Panc1 (cell line): ENCODE data around the gene FTSJ1.

Experiments
- POLR2AphosphoS5 ChIP-seq: IDR thresholded peaks from 2 replicates; pipeline ENCODE4 v1.6.1; 2012; ENCODE audit warnings: mild to moderate bottlenecking, low read depth, low read length, moderate library complexity
- SIN3A ChIP-seq: IDR thresholded peaks from 2 replicates; pipeline ENCODE4 v1.6.1; 2012; ENCODE audit warnings: low read depth, mild to moderate bottlenecking, low read length, moderate library complexity, borderline replicate concordance; ENCODE audit not compliant: insufficient read depth
- TCF7L2 ChIP-seq: IDR thresholded peaks from 2 replicates; pipeline ENCODE4 v1.6.1; 2011; ENCODE audit warnings: mild to moderate bottlenecking, low read depth, low read length, inconsistent platforms
- TF ChIP-seq, protein P1 (sequence below): fragments of 450-650 bp; IDR thresholded peaks from 2 replicates; pipeline ENCODE4 v1.5.1; 2017; ENCODE audit warnings: mild to moderate bottlenecking
- TF ChIP-seq, protein P2 (sequence below), 2 experiments: IDR thresholded peaks; 2 replicates each; pipeline ENCODE4 v1.6.1; 2011 to 2012; ENCODE audit warnings: low read depth in 2 of 2, control low read depth in 1 of 2, low read length in 1 of 2, mild to moderate bottlenecking in 1 of 2, moderate library complexity in 1 of 2; ENCODE audit not compliant: insufficient read depth in 1 of 2

DNA sequence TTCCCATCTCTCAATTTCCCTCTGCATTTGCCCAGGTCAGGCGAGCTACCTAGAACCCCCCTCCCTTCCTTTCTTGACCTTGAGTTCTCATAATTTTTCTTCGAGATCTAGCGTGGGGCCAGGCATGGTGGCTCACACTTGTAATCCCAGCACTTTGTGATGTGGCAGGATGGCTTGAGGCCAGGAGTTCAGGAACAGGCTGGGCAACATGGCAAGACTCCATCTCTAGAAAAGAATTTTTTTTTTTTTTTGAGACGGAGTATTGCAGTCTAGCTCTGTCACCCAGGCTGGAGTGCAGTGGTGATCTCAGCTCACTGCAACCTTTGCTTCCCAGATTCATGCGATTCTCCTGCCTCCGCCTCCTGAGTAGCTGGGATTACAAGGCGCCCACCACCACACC, 28.3 kb downstream of the FTSJ1 start:
- TF ChIP-seq, protein P1, sequence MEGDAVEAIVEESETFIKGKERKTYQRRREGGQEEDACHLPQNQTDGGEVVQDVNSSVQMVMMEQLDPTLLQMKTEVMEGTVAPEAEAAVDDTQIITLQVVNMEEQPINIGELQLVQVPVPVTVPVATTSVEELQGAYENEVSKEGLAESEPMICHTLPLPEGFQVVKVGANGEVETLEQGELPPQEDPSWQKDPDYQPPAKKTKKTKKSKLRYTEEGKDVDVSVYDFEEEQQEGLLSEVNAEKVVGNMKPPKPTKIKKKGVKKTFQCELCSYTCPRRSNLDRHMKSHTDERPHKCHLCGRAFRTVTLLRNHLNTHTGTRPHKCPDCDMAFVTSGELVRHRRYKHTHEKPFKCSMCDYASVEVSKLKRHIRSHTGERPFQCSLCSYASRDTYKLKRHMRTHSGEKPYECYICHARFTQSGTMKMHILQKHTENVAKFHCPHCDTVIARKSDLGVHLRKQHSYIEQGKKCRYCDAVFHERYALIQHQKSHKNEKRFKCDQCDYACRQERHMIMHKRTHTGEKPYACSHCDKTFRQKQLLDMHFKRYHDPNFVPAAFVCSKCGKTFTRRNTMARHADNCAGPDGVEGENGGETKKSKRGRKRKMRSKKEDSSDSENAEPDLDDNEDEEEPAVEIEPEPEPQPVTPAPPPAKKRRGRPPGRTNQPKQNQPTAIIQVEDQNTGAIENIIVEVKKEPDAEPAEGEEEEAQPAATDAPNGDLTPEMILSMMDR, result no peak
- no peak for TF ChIP-seq POLR2AphosphoS5
- no peak for TF ChIP-seq TCF7L2
- TF ChIP-seq, protein P2, sequence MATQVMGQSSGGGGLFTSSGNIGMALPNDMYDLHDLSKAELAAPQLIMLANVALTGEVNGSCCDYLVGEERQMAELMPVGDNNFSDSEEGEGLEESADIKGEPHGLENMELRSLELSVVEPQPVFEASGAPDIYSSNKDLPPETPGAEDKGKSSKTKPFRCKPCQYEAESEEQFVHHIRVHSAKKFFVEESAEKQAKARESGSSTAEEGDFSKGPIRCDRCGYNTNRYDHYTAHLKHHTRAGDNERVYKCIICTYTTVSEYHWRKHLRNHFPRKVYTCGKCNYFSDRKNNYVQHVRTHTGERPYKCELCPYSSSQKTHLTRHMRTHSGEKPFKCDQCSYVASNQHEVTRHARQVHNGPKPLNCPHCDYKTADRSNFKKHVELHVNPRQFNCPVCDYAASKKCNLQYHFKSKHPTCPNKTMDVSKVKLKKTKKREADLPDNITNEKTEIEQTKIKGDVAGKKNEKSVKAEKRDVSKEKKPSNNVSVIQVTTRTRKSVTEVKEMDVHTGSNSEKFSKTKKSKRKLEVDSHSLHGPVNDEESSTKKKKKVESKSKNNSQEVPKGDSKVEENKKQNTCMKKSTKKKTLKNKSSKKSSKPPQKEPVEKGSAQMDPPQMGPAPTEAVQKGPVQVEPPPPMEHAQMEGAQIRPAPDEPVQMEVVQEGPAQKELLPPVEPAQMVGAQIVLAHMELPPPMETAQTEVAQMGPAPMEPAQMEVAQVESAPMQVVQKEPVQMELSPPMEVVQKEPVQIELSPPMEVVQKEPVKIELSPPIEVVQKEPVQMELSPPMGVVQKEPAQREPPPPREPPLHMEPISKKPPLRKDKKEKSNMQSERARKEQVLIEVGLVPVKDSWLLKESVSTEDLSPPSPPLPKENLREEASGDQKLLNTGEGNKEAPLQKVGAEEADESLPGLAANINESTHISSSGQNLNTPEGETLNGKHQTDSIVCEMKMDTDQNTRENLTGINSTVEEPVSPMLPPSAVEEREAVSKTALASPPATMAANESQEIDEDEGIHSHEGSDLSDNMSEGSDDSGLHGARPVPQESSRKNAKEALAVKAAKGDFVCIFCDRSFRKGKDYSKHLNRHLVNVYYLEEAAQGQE (IDR thresholded peaks at IDR 0.05; ENCODE audit: insufficient read depth in 1 of 2, low read depth in 2 of 2, low read length in 1 of 2), result no peak
- TF ChIP-seq SIN3A, result no peak
